Choroid plexus epithelial cell (primary cell): ENCODE results near the gene OR8H3.

Source experiments
- DNase-seq: peaks from one replicate; pipeline ENCODE4 v3.0.0-alpha.2; 2010; ENCODE audit warnings: low read depth
- H3K4me3 ChIP-seq: 2 replicates; pipeline ENCODE4 v1.5.1; 2011; ENCODE audit warnings: low read depth, mild to moderate bottlenecking, control low read depth, low read length, moderate library complexity
- CTCF ChIP-seq: conservative IDR thresholded peaks from 2 replicates; pipeline ENCODE4 v1.5.1; 2011; ENCODE audit warnings: low read depth, mild to moderate bottlenecking, control low read depth, inconsistent platforms, low read length, moderate library complexity

Gene OR8H3

DNA sequence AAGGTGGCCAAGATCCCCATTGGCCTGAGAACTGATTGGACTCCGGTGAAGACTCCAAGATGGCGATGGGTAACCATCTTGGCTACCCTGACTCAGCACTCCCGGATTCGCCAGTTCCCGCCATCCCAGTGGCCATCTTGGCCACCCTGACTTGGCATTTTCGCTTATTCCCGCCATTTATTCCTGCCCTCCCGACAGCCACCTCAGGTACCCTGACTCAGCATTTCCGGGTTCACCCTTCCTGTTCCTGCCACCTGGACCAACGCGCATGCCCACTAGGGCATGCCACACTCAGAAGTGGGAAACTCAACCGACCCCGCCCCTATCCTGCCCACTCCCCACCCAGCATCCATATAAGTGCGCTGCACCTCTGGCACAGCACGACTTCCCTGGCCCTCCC is 30.2 kb downstream of the OR8H3 start:
- no peak for TF ChIP-seq CTCF
- no peak for DNase-seq
- no peak overlapping the region for H3K4me3 ChIP-seq

DNA sequence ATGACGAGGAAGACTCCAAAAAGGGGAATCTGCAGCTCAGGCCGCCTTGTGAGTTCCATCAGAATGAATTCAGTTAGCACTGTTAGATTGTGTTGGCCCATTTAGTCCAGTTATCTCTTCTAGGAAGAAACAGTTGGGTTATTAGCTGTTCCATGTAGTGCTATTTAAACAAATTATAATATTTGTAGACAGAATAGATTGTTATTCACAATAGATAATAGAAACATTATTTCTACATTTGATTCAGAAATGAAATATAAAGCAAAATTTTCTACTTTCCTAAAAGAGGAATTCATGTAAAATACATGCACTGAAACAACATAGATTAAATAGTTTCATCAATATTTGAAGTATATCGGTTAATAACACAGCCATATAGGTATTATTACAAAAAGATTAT is 38.0 kb downstream of the OR8H3 start, which contains the start of gene OR8K5:
Gene OR8K5 (minus strand): TSS at position 101 of the 400 bp plus-strand sequence. CDS start 0 bp downstream, at position 101.
- no peak for TF ChIP-seq CTCF
- no peak for DNase-seq
- H3K4me3 ChIP-seq: no peak within 1 kb of the TSS

- H3K4me3 ChIP-seq: no peak overlapping the region
- TF ChIP-seq CTCF: no peak
- no peak for DNase-seq
Measured at GRCh38 chr11:56163804-56164203, 41.6 kb downstream of the OR8H3 start.

GRCh38 chr11:56172256-56172830 is 50.2 kb downstream of the OR8H3 start:
- H3K4me3 ChIP-seq: no peak overlapping the region
- DNase-seq: no peak
- TF ChIP-seq CTCF: no peak
